ENCODE measurements around the gene SHC4.
A peak's percentile ranks its signal among the peaks of the same experiment; 100 is the strongest.
"Not testable (repeated sequence)": the region's sequence is repeated elsewhere in the genome, so short reads cannot be mapped to it uniquely, and the experiment has no call there.

Gene SHC4

GRCh38 chr15:48963524-48964113, at the start of gene SHC4:
TSS of gene SHC4 (minus strand) at chr15:48963919. CDS start at chr15:48963015, 904 bp downstream.
- no peak for FAIRE-seq

GRCh38 chr15:48999314-48999713, 35.6 kb upstream of the SHC4 start:
- no peak for FAIRE-seq

- FAIRE-seq = no peak
Observed at GRCh38 chr15:48996276-48996675, 32.6 kb upstream of the SHC4 start.

GRCh38 chr15:48993380-48993779, 29.7 kb upstream of the SHC4 start:
- no peak for FAIRE-seq

- FAIRE-seq = no peak
Observed at GRCh38 chr15:48992545-48992944, 28.8 kb upstream of the SHC4 start.

GRCh38 chr15:48992096-48992495, 28.4 kb upstream of the SHC4 start:
- no peak for FAIRE-seq

GRCh38 chr15:48989170-48989569, 25.5 kb upstream of the SHC4 start:
- FAIRE-seq = peak; percentile 50

GRCh38 chr15:48987142-48987541, 23.4 kb upstream of the SHC4 start:
- no peak for FAIRE-seq

GRCh38 chr15:48986240-48986639, 22.5 kb upstream of the SHC4 start:
- no peak for FAIRE-seq

GRCh38 chr15:48985516-48985915, 21.8 kb upstream of the SHC4 start:
- no peak for FAIRE-seq

GRCh38 chr15:48984811-48985352, 21.2 kb upstream of the SHC4 start:
- no peak for FAIRE-seq

- FAIRE-seq = no peak
Observed at GRCh38 chr15:48984021-48984710, 20.4 kb upstream of the SHC4 start.

- no peak for FAIRE-seq
Observed at GRCh38 chr15:48983300-48983699, 19.6 kb upstream of the SHC4 start.

GRCh38 chr15:48981941-48982340, 18.2 kb upstream of the SHC4 start:
- no peak for FAIRE-seq

- FAIRE-seq = no peak
Observed at GRCh38 chr15:48978638-48979037, 14.9 kb upstream of the SHC4 start.

- FAIRE-seq = no peak
Observed at GRCh38 chr15:48976444-48977088, 12.8 kb upstream of the SHC4 start.

- no peak for FAIRE-seq
Observed at GRCh38 chr15:48975472-48976419, 12.0 kb upstream of the SHC4 start.

GRCh38 chr15:48974882-48975281, 11.2 kb upstream of the SHC4 start:
- FAIRE-seq = no peak

GRCh38 chr15:48972750-48973503, 9.2 kb upstream of the SHC4 start:
- FAIRE-seq = no peak

GRCh38 chr15:48970926-48971325, 7.2 kb upstream of the SHC4 start:
- not testable (repeated sequence) for FAIRE-seq

GRCh38 chr15:48968066-48968465, 4.3 kb upstream of the SHC4 start:
- FAIRE-seq = no peak

- no peak for FAIRE-seq
Observed at GRCh38 chr15:48967336-48967735, 3.6 kb upstream of the SHC4 start.
